Small intestine (tissue), 7 donors: Measurements from ENCODE around the gene ALG9. TPM values are rescaled to one million over a fixed set of nuclear protein-coding genes. Genes with fewer than 3 reads are reported as not detected.

ENCODE experiments used
- DNase-seq, 2 donors: peaks; one replicate each; pipeline versions ENCODE4 v3.0.0 to v3.0.0-alpha.2; 2013
- FAIRE-seq: peaks from 2 replicates; lab custom pipeline; 2012; peaks lifted over from hg19 to GRCh38; lab: Jason Lieb, UNC
- H3K27ac ChIP-seq, 3 donors: one replicate each; pipeline ENCODE4 v1.5.1; 2013; ENCODE audit warnings: low read length in 2 of 3, mild to moderate bottlenecking in 2 of 3, control low read depth in 1 of 3, inconsistent platforms in 1 of 3, low read depth in 1 of 3, moderate library complexity in 1 of 3
- H3K27me3 ChIP-seq, 3 donors: one replicate each; pipeline ENCODE4 v1.6.1; 2013; ENCODE audit warnings: low read length in 3 of 3, inconsistent platforms in 1 of 3; ENCODE audit not compliant: control insufficient read depth in 3 of 3, insufficient read depth in 3 of 3
- H3K36me3 ChIP-seq, 3 donors: one replicate each; pipeline ENCODE4 v1.6.1; 2013; ENCODE audit warnings: low read length in 3 of 3, inconsistent platforms in 1 of 3, low read depth in 1 of 3, mild to moderate bottlenecking in 1 of 3, moderate library complexity in 1 of 3; ENCODE audit not compliant: control insufficient read depth in 3 of 3, insufficient read depth in 2 of 3
- H3K4me1 ChIP-seq, 3 donors: one replicate each; pipeline ENCODE4 v1.6.1; 2013; ENCODE audit warnings: low read length in 2 of 3, inconsistent platforms in 1 of 3, low read depth in 1 of 3, mild to moderate bottlenecking in 1 of 3, moderate library complexity in 1 of 3; ENCODE audit not compliant: control insufficient read depth in 3 of 3, insufficient read depth in 2 of 3
- H3K4me3 ChIP-seq, 3 donors: one replicate each; pipeline ENCODE4 v1.5.1; 2013; ENCODE audit warnings: low read length in 3 of 3, control low read depth in 1 of 3, inconsistent platforms in 1 of 3, low read depth in 1 of 3, mild to moderate bottlenecking in 1 of 3, moderate library complexity in 1 of 3
- H3K9me3 ChIP-seq, 2 donors: one replicate each; pipeline ENCODE4 v1.6.1; 2013; ENCODE audit warnings: low read depth in 1 of 2, low read length in 1 of 2; ENCODE audit not compliant: control insufficient read depth in 2 of 2, insufficient read depth in 1 of 2
- WGBS, 3 donors: extraction: QIAGEN DNeasy Blood & Tissue Kit; methylation state at CpG; one replicate each; pipeline ENCODE4 v1.1.7; 2013; 5-methylcytosine and 5-hydroxymethylcytosine counted together
- polyA plus RNA-seq, 4 donors: library from polyadenylated mRNA; stranded (reverse) in 3 of 4; unstranded in 1 of 4; fragments of 200-250 nt in 3 of 4; fragments of 120-200 nt in 1 of 4; gene quantifications; one replicate each; pipeline versions ENCODE4 v1.2.1 to v1.2.3, GENCODE V29; 2013
- donor health status: healthy with polysubstance abuse.
- donor health status: control.
- donor health status: control.
- donor health status: Bipolar disorder and iron deficiency.
- donor health status: healthy.

Gene ALG9
- polyA plus RNA-seq, 4 donors = 15.7 to 31.9 (median 17.3) TPM

- 93 to 97% (median 97%) methylated on average over 5 of the region's 5 CpGs for WGBS, 3 donors
Measured at GRCh38 chr11:111762526-111762925, 108.9 kb downstream of the ALG9 start.

GRCh38 chr11:111761036-111761435 is 110.3 kb downstream of the ALG9 start:
- H3K9me3 ChIP-seq = no peaks in the 10 kb centered on the region
- H3K4me3 ChIP-seq = no peak overlapping the region
- no peak overlapping the region for H3K27ac ChIP-seq
- FAIRE-seq (no peak), DNase-seq (no peak)
- no peaks in the 10 kb centered on the region for H3K27me3 ChIP-seq
- peaks cover 3 to 31% (median 4%) of the 10 kb centered on the region in 3 donors for H3K4me1 ChIP-seq
- peaks cover 4 to 33% (median 10%) of the 10 kb centered on the region in 3 donors for H3K36me3 ChIP-seq
- 85 to 96% (median 89%) methylated on average over 4 of the region's 4 CpGs for WGBS, 3 donors

More at GRCh38 chr11:111762526-111762925, 108.9 kb downstream of the ALG9 start:
- no peak overlapping the region for H3K4me3 ChIP-seq
- H3K36me3 ChIP-seq = peaks cover 4 to 30% (median 10%) of the 10 kb centered on the region in 3 donors
- no peaks in the 10 kb centered on the region for H3K27me3 ChIP-seq
- no peak overlapping the region for H3K27ac ChIP-seq
- no peaks in the 10 kb centered on the region for H3K9me3 ChIP-seq
- peaks cover 3 to 33% (median 7%) of the 10 kb centered on the region in 3 donors for H3K4me1 ChIP-seq
- FAIRE-seq (no peak), DNase-seq (no peak)

GRCh38 chr11:111759778-111760407 is 111.5 kb downstream of the ALG9 start:
- FAIRE-seq = no peak

GRCh38 chr11:111759376-111759775 is 112.0 kb downstream of the ALG9 start:
- peak overlapping the region in 1 of 3 donors; percentile 76 for H3K27ac ChIP-seq

More at GRCh38 chr11:111759778-111760407, 111.5 kb downstream of the ALG9 start:
- H3K27me3 ChIP-seq = no peaks in the 10 kb centered on the region
- peak overlapping the region in 1 of 3 donors; percentile 76 for H3K27ac ChIP-seq
- H3K4me3 ChIP-seq = no peak overlapping the region
- DNase-seq = peak in 1 of 2 donors; percentile 40
- H3K36me3 ChIP-seq = peaks cover 6 to 41% (median 10%) of the 10 kb centered on the region in 3 donors
- 58 to 72% (median 63%) methylated on average over 5 of the region's 5 CpGs for WGBS, 3 donors
- H3K4me1 ChIP-seq = peaks cover 4 to 34% (median 5%) of the 10 kb centered on the region in 3 donors
- H3K9me3 ChIP-seq = no peaks in the 10 kb centered on the region

DNA sequence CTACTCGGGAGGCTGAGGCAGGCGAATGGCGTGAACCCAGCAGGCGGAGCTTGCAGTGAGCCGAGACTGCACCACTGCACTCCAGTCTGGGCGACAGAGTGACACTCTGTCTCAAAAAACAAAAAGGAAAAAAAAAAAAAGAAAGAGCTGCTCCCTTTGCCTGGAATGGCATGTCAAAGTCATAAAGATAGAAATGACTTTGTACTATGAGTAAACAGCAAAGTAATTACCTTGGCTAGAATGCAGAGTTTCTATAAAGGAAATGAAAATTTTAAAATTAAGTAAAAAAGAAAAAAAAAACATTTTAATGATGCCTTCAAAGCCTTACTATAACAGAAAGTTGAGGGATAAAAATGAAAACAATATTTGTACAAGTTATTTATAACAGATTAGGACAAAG is 115.3 kb downstream of the ALG9 start:
- DNase-seq (peak; percentile 56 to 62), FAIRE-seq (peak; percentile 84)
- 27 to 76% (median 66%) methylated on average over 6 of the region's 6 CpGs for WGBS, 3 donors

More at GRCh38 chr11:111759376-111759775, 112.0 kb downstream of the ALG9 start:
- peak in 1 of 2 donors; percentile 60 for DNase-seq
- no peak for FAIRE-seq
- Histone ChIP-seq H3K36me3 (peaks cover 7 to 43% (median 12%) of the 10 kb centered on the region in 3 donors), H3K4me1 (peaks cover 2 to 33% (median 4%) of the 10 kb centered on the region in 3 donors), H3K9me3 (no peaks in the 10 kb centered on the region), H3K4me3 (no peak overlapping the region), H3K27me3 (no peaks in the 10 kb centered on the region)

DNA sequence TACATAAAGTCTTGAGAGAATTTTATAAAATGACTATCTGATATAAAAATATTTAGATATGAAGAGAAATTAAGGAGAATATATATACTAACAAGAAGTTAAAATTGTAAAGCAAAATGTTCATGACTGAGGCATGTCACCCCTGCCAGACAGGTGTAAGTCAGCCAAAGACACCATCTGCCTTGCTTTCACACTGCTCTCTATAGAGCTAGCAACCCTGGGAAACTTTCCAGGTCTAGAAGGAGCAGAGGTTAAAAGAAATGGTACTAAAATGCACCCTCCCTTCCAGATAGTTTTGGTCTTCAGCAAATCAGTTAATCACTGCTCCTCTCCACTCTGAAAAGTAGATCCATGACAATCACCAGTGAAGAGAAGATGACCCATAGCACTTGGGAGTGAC is 121.7 kb downstream of the ALG9 start:
- Histone ChIP-seq H3K4me1 (peaks cover 0 to 2% (median 0%) of the 10 kb centered on the region in 3 donors), H3K27ac (no peak overlapping the region), H3K36me3 (peaks cover 0 to 50% (median 28%) of the 10 kb centered on the region in 3 donors), H3K4me3 (no peak overlapping the region), H3K27me3 (no peaks in the 10 kb centered on the region), H3K9me3 (no peaks in the 10 kb centered on the region)
- FAIRE-seq (no peak), DNase-seq (no peak)

More for the DNA sequence above, 115.3 kb downstream of the ALG9 start:
- Histone ChIP-seq H3K4me3 (no peak overlapping the region), H3K27ac (peak overlapping the region in 1 of 3 donors; percentile 91), H3K27me3 (no peaks in the 10 kb centered on the region), H3K9me3 (no peaks in the 10 kb centered on the region), H3K36me3 (peaks cover 12 to 49% (median 15%) of the 10 kb centered on the region in 3 donors), H3K4me1 (peaks cover 0 to 24% (median 2%) of the 10 kb centered on the region in 3 donors)

GRCh38 chr11:111748035-111748804 is 123.2 kb downstream of the ALG9 start:
- Histone ChIP-seq H3K4me1 (peaks cover 0 to 2% (median 0%) of the 10 kb centered on the region in 3 donors), H3K4me3 (no peak overlapping the region), H3K27me3 (no peaks in the 10 kb centered on the region), H3K9me3 (no peaks in the 10 kb centered on the region), H3K27ac (no peak overlapping the region), H3K36me3 (peaks cover 6 to 46% (median 35%) of the 10 kb centered on the region in 3 donors)
- DNase-seq (no peak), FAIRE-seq (no peak)
- 56 to 73% (median 68%) methylated on average over 7 of the region's 7 CpGs for WGBS, 3 donors

GRCh38 chr11:111745719-111746504 is 125.5 kb downstream of the ALG9 start:
- Histone ChIP-seq H3K4me1 (peaks cover 0 to 2% (median under 1%) of the 10 kb centered on the region in 3 donors), H3K27me3 (no peaks in the 10 kb centered on the region), H3K27ac (no peak overlapping the region), H3K9me3 (no peaks in the 10 kb centered on the region), H3K4me3 (no peak overlapping the region), H3K36me3 (peaks cover 6 to 40% (median 31%) of the 10 kb centered on the region in 3 donors)
- WGBS, 3 donors = 93 to 96% (median 94%) methylated on average over 6 of the region's 6 CpGs
- DNase-seq (no peak), FAIRE-seq (no peak)
